ENCODE results near the gene DHX58. TPM values are rescaled to one million over a fixed set of nuclear protein-coding genes. Genes with fewer than 3 reads are reported as not detected.

DHX58 gene
- polyA plus RNA-seq, 1 donor from 2014 or later: 13.3 TPM

- no peaks in the 10 kb centered on the region for H3K9me3 Mint-ChIP-seq
- H3K4me1 Mint-ChIP-seq: peaks cover 10 to 13% (median 12%) of the 10 kb centered on the region in 3 donors
- H3K27ac Mint-ChIP-seq: peak overlapping the region in 1 of 3 donors; percentile 16
- H3K36me3 Mint-ChIP-seq: no peaks in the 10 kb centered on the region
- H3K27me3 Mint-ChIP-seq: peaks cover 11% of the 10 kb centered on the region
- no peak overlapping the region for H3K4me3 Mint-ChIP-seq
Measured at GRCh38 chr17:42067371-42068091, 45.0 kb downstream of the DHX58 start.

GRCh38 chr17:42065201-42065600, 47.3 kb downstream of the DHX58 start:
- H3K36me3 Mint-ChIP-seq: no peaks in the 10 kb centered on the region
- peaks cover 8 to 10% (median 10%) of the 10 kb centered on the region in 3 donors for H3K4me1 Mint-ChIP-seq
- H3K27me3 Mint-ChIP-seq: peaks cover 2% of the 10 kb centered on the region
- no peak overlapping the region for H3K4me3 Mint-ChIP-seq
- H3K27ac Mint-ChIP-seq: peak overlapping the region in 1 of 3 donors; percentile 63
- H3K9me3 Mint-ChIP-seq: no peaks in the 10 kb centered on the region

GRCh38 chr17:42062681-42063080, 49.8 kb downstream of the DHX58 start:
- Mint-ChIP-seq H3K27me3 (peaks cover 2% of the 10 kb centered on the region), H3K36me3 (no peaks in the 10 kb centered on the region), H3K4me1 (peaks cover 8 to 10% (median 10%) of the 10 kb centered on the region in 3 donors), H3K9me3 (no peaks in the 10 kb centered on the region), H3K4me3 (peak overlapping the region in 1 of 4 donors; percentile 17), H3K27ac (peak overlapping the region in 1 of 3 donors; percentile 86)

GRCh38 chr17:42061646-42062487, 50.6 kb downstream of the DHX58 start:
- peak overlapping the region in 1 of 4 donors; percentile 17 for H3K4me3 Mint-ChIP-seq
- peak overlapping the region in 1 of 3 donors; percentile 83 for H3K27ac Mint-ChIP-seq
- no peaks in the 10 kb centered on the region for H3K9me3 Mint-ChIP-seq
- H3K36me3 Mint-ChIP-seq: no peaks in the 10 kb centered on the region
- peaks cover 8 to 10% (median 10%) of the 10 kb centered on the region in 3 donors for H3K4me1 Mint-ChIP-seq
- peaks cover 2% of the 10 kb centered on the region for H3K27me3 Mint-ChIP-seq

GRCh38 chr17:42060231-42060630, 52.3 kb downstream of the DHX58 start:
- Mint-ChIP-seq H3K4me3 (no peak overlapping the region), H3K9me3 (no peaks in the 10 kb centered on the region), H3K4me1 (peaks cover 8 to 10% (median 10%) of the 10 kb centered on the region in 3 donors), H3K27ac (no peak overlapping the region), H3K27me3 (peaks cover 2% of the 10 kb centered on the region), H3K36me3 (no peaks in the 10 kb centered on the region)

GRCh38 chr17:42059815-42060214, 52.7 kb downstream of the DHX58 start:
- no peaks in the 10 kb centered on the region for H3K36me3 Mint-ChIP-seq
- peaks cover 2% of the 10 kb centered on the region for H3K27me3 Mint-ChIP-seq
- no peak overlapping the region for H3K4me3 Mint-ChIP-seq
- H3K9me3 Mint-ChIP-seq: no peaks in the 10 kb centered on the region
- H3K4me1 Mint-ChIP-seq: peaks cover 8 to 10% (median 9%) of the 10 kb centered on the region in 3 donors
- H3K27ac Mint-ChIP-seq: no peak overlapping the region

- no peak overlapping the region for H3K4me3 Mint-ChIP-seq
- no peaks in the 10 kb centered on the region for H3K27me3 Mint-ChIP-seq
- H3K4me1 Mint-ChIP-seq: no peaks in the 10 kb centered on the region
- H3K36me3 Mint-ChIP-seq: no peaks in the 10 kb centered on the region
- H3K27ac Mint-ChIP-seq: no peak overlapping the region
- H3K9me3 Mint-ChIP-seq: no peaks in the 10 kb centered on the region
Measured at GRCh38 chr17:42058063-42058462, 54.5 kb downstream of the DHX58 start.

- Mint-ChIP-seq H3K36me3 (no peaks in the 10 kb centered on the region), H3K27me3 (peaks cover 10% of the 10 kb centered on the region), H3K4me3 (no peak overlapping the region), H3K27ac (no peak overlapping the region), H3K9me3 (no peaks in the 10 kb centered on the region), H3K4me1 (no peaks in the 10 kb centered on the region)
Measured at GRCh38 chr17:42056635-42057034, 55.9 kb downstream of the DHX58 start.

- H3K27me3 Mint-ChIP-seq: peaks cover 17% of the 10 kb centered on the region
- H3K9me3 Mint-ChIP-seq: no peaks in the 10 kb centered on the region
- H3K36me3 Mint-ChIP-seq: no peaks in the 10 kb centered on the region
- no peak overlapping the region for H3K27ac Mint-ChIP-seq
- no peak overlapping the region for H3K4me3 Mint-ChIP-seq
- peaks cover 0 to 5% (median 3%) of the 10 kb centered on the region in 3 donors for H3K4me1 Mint-ChIP-seq
Measured at GRCh38 chr17:42055496-42055895, 57.0 kb downstream of the DHX58 start.

GRCh38 chr17:42055027-42055426, 57.5 kb downstream of the DHX58 start:
- Mint-ChIP-seq H3K4me1 (peaks cover 0 to 5% (median 3%) of the 10 kb centered on the region in 3 donors), H3K36me3 (no peaks in the 10 kb centered on the region), H3K27ac (no peak overlapping the region), H3K4me3 (peak overlapping the region in 1 of 4 donors; percentile 39), H3K9me3 (no peaks in the 10 kb centered on the region), H3K27me3 (peaks cover 17% of the 10 kb centered on the region)

- Mint-ChIP-seq H3K4me1 (peaks cover 5 to 7% (median 5%) of the 10 kb centered on the region in 3 donors), H3K36me3 (no peaks in the 10 kb centered on the region), H3K4me3 (no peak overlapping the region), H3K27ac (no peak overlapping the region), H3K9me3 (no peaks in the 10 kb centered on the region), H3K27me3 (peaks cover 18% of the 10 kb centered on the region)
Measured at GRCh38 chr17:42053731-42054500, 58.6 kb downstream of the DHX58 start.

GRCh38 chr17:42052346-42052877, 60.1 kb downstream of the DHX58 start:
- Mint-ChIP-seq H3K27ac (no peak overlapping the region), H3K4me1 (peaks cover 5 to 7% (median 5%) of the 10 kb centered on the region in 3 donors), H3K27me3 (peaks cover 18% of the 10 kb centered on the region), H3K9me3 (no peaks in the 10 kb centered on the region), H3K4me3 (no peak overlapping the region), H3K36me3 (no peaks in the 10 kb centered on the region)

GRCh38 chr17:42051645-42052044, 60.9 kb downstream of the DHX58 start:
- peaks cover 18% of the 10 kb centered on the region for H3K27me3 Mint-ChIP-seq
- peak overlapping the region in 3 of 4 donors; percentile 75 to 82 (median 76) for H3K4me3 Mint-ChIP-seq
- H3K27ac Mint-ChIP-seq: no peak overlapping the region
- peaks cover 5 to 7% (median 5%) of the 10 kb centered on the region in 3 donors for H3K4me1 Mint-ChIP-seq
- H3K36me3 Mint-ChIP-seq: no peaks in the 10 kb centered on the region
- H3K9me3 Mint-ChIP-seq: no peaks in the 10 kb centered on the region
